HepG2 (cell line): ENCODE results near the gene HSD17B8. TPM values are rescaled to one million over a fixed set of nuclear protein-coding genes. Genes with fewer than 3 reads are reported as not detected.

Source experiments
- NCOA1 ChIP-seq: sonication (generic); formaldehyde crosslinking; IDR thresholded peaks from 2 replicates; pipeline ENCODE4 v1.9.0; 2021; ENCODE audit warnings: missing genetic modification reagents
- RAD51 ChIP-seq: fragments of 450-650 bp; IDR thresholded peaks from 2 replicates; pipeline ENCODE4 v1.6.1; 2016; ENCODE audit warnings: borderline replicate concordance
- RXRA ChIP-seq: sonication (generic); formaldehyde crosslinking; IDR thresholded peaks from 2 replicates; pipeline ENCODE4 v1.5.1; 2020; ENCODE audit warnings: missing genetic modification reagents
- SP2 ChIP-seq: sonication (generic); formaldehyde crosslinking; IDR thresholded peaks from 2 replicates; pipeline ENCODE4 v1.5.1; 2020; ENCODE audit warnings: mild to moderate bottlenecking, missing genetic modification reagents
- YY1 ChIP-seq: IDR thresholded peaks from 2 replicates; pipeline ENCODE4 v1.6.1; 2011; ENCODE audit warnings: low read length, low read depth, moderate library complexity, mild to moderate bottlenecking; ENCODE audit not compliant: insufficient read depth, insufficient replicate concordance
- ZBTB7A ChIP-seq: sonication (generic); formaldehyde crosslinking; IDR thresholded peaks from 2 replicates; pipeline ENCODE4 v1.8.0; 2022; ENCODE audit warnings: mild to moderate bottlenecking, missing genetic modification reagents
- ZBTB8A ChIP-seq: sonication (generic); formaldehyde crosslinking; IDR thresholded peaks from 2 replicates; pipeline ENCODE4 v1.4.0; 2020; ENCODE audit warnings: mild to moderate bottlenecking, low read depth, missing genetic modification reagents, borderline replicate concordance
- ZNF549 ChIP-seq: sonication (generic); formaldehyde crosslinking; IDR thresholded peaks from 2 replicates; pipeline ENCODE4 v1.5.0; 2020; ENCODE audit warnings: missing genetic modification reagents
- ZNF724P ChIP-seq: sonication (generic); formaldehyde crosslinking; IDR thresholded peaks from 2 replicates; pipeline ENCODE4 v1.8.0; 2022; ENCODE audit warnings: missing genetic modification reagents, borderline replicate concordance
- ZNF773 ChIP-seq: sonication (generic); formaldehyde crosslinking; IDR thresholded peaks from 2 replicates; pipeline ENCODE4 v1.4.0; 2020; ENCODE audit warnings: missing genetic modification reagents, borderline replicate concordance
- polyA plus RNA-seq, 8 experiments: library from polyadenylated mRNA; depleted of rRNA in 3 of 8; stranded (reverse) in 7 of 8; unstranded in 1 of 8; fragments of >200 nt; fragmentation: Illumina TruSeq in 4 of 8; extraction: Trizol in 4 of 8; gene quantifications; 2 replicates each; pipeline versions ENCODE4 v1.2.1 to v1.2.3, GENCODE V29; 2011 to 2016; ENCODE audit warnings: low read depth in 4 of 8, missing spikeins in 1 of 8, mixed read lengths in 1 of 8; ENCODE audit not compliant: insufficient read depth in 1 of 8
- total RNA-seq, 5 experiments: library from RNA; depleted of rRNA; stranded (reverse); fragments of >200 nt; fragmentation: Illumina TruSeq; extraction: Trizol; gene quantifications; 2 replicates each; pipeline ENCODE4 v1.2.3, GENCODE V29; 2016; ENCODE audit warnings: low read depth in 1 of 5
- TF ChIP-seq, protein P1 (sequence below): sonication (generic); formaldehyde crosslinking; IDR thresholded peaks from 2 replicates; pipeline ENCODE4 v1.9.0; 2021; ENCODE audit warnings: missing genetic modification reagents, borderline replicate concordance
- TF ChIP-seq, protein P2 (sequence below), 2 experiments: sonication (generic) in 1 of 2; formaldehyde crosslinking in 1 of 2; IDR thresholded peaks; 2 replicates each; pipeline versions ENCODE4 v1.5.1 to v1.6.1; 2011 to 2020; ENCODE audit warnings: borderline replicate concordance in 1 of 2, low read depth in 1 of 2, low read length in 1 of 2, mild to moderate bottlenecking in 1 of 2, missing genetic modification reagents in 1 of 2, moderate library complexity in 1 of 2
- TF ChIP-seq, protein P3 (sequence below): sonication (generic); formaldehyde crosslinking; IDR thresholded peaks from 2 replicates; pipeline ENCODE4 v1.4.0; 2020; ENCODE audit warnings: missing genetic modification reagents, borderline replicate concordance
- TF ChIP-seq, protein P4 (sequence below): sonication (generic); formaldehyde crosslinking; IDR thresholded peaks from 2 replicates; pipeline ENCODE4 v1.5.0; 2020; ENCODE audit warnings: missing genetic modification reagents

The HSD17B8 gene
- total and polyA plus RNA-seq, 2 of the 13 experiments (the other 11 are each of a cell fraction or from before 2014, with no cell fraction given): 12.6 to 20.1 TPM

DNA sequence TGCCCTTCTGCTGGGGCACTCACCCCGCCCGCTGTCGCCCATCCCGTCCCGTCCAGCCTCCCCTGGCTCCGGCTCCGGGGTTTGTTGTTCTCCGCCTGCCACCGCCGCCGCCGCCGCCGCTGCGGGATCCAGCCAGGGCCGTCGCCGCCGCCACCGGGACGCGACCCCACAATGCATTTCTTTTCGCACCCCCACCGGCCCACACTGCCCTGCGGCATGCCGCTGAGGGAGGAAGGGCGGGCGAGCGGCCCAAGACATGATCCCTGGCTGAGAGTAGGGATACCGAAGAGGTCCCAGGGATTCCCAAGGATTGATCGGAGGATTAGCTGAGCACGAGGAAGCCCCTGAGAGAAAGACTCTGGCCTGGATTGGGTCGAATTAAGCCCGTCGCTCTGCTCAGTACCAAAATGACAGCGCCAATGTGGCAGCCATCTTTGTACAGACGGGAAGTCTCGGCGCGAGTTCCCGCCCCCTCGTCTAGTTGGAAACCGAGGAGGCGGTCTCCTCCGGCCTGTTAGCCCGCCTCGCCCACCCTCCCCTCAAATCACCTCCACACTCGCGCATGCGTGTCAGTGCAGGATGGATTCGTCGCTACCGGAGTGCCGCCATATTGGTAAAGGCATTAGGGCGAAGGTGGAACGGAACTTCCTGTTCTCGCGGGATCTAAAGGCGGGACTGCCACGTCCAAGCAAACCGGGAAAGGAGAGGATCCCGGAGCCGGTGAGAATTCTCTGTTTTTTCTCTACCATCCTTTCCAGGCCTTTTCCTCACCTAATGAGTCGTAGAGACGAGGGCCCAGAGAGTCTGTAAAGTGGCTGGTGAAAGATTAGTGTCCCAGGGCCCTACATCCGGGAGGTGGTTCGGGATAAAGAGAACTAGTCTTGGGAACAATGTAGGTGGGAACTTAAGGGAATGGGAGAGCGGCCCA is 4.0 kb upstream of the HSD17B8 start, which contains the start of the genes RXRB and SLC39A7 (continued):
- TF ChIP-seq, protein P1, sequence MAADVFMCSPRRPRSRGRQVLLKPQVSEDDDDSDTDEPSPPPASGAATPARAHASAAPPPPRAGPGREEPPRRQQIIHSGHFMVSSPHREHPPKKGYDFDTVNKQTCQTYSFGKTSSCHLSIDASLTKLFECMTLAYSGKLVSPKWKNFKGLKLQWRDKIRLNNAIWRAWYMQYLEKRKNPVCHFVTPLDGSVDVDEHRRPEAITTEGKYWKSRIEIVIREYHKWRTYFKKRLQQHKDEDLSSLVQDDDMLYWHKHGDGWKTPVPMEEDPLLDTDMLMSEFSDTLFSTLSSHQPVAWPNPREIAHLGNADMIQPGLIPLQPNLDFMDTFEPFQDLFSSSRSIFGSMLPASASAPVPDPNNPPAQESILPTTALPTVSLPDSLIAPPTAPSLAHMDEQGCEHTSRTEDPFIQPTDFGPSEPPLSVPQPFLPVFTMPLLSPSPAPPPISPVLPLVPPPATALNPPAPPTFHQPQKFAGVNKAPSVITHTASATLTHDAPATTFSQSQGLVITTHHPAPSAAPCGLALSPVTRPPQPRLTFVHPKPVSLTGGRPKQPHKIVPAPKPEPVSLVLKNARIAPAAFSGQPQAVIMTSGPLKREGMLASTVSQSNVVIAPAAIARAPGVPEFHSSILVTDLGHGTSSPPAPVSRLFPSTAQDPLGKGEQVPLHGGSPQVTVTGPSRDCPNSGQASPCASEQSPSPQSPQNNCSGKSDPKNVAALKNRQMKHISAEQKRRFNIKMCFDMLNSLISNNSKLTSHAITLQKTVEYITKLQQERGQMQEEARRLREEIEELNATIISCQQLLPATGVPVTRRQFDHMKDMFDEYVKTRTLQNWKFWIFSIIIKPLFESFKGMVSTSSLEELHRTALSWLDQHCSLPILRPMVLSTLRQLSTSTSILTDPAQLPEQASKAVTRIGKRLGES: 0 out of 2 replicates have a peak, but pooled peaks have one; percentile 63
- TF ChIP-seq ZNF549 (0 out of 2 replicates have a peak, but pooled peaks have one; percentile 40), SP2 (CRISPR knock-in tag) (peak; percentile 76), RXRA (CRISPR knock-in tag) (peak; percentile 90), ZBTB8A (CRISPR knock-in tag) (no peak), ZNF773 (CRISPR knock-in tag) (peak; percentile 72; the same call in 1 of the 2 replicates), YY1 (peak; percentile 99), ZNF724P (CRISPR knock-in tag) (0 out of 2 replicates have a peak, but pooled peaks have one; percentile 63), RAD51 (no peak), ZBTB7A (CRISPR knock-in tag) (peak; percentile 34; the same call in 1 of the 2 replicates), NCOA1 (CRISPR knock-in tag) (peak; percentile 78; the same call in 1 of the 2 replicates)
- TF ChIP-seq, protein P2, sequence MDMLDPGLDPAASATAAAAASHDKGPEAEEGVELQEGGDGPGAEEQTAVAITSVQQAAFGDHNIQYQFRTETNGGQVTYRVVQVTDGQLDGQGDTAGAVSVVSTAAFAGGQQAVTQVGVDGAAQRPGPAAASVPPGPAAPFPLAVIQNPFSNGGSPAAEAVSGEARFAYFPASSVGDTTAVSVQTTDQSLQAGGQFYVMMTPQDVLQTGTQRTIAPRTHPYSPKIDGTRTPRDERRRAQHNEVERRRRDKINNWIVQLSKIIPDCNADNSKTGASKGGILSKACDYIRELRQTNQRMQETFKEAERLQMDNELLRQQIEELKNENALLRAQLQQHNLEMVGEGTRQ (IDR thresholded peaks at IDR 0.05; ENCODE audit: low read depth, low read length): 0 out of 2 replicates have a peak, but pooled peaks have one; percentile 20
- TF ChIP-seq, protein P2 (CRISPR knock-in tag; IDR thresholded peaks at IDR 0.05; ENCODE audit: borderline replicate concordance): peak; percentile 36; the same call in 1 of the 2 replicates
- TF ChIP-seq, protein P3, sequence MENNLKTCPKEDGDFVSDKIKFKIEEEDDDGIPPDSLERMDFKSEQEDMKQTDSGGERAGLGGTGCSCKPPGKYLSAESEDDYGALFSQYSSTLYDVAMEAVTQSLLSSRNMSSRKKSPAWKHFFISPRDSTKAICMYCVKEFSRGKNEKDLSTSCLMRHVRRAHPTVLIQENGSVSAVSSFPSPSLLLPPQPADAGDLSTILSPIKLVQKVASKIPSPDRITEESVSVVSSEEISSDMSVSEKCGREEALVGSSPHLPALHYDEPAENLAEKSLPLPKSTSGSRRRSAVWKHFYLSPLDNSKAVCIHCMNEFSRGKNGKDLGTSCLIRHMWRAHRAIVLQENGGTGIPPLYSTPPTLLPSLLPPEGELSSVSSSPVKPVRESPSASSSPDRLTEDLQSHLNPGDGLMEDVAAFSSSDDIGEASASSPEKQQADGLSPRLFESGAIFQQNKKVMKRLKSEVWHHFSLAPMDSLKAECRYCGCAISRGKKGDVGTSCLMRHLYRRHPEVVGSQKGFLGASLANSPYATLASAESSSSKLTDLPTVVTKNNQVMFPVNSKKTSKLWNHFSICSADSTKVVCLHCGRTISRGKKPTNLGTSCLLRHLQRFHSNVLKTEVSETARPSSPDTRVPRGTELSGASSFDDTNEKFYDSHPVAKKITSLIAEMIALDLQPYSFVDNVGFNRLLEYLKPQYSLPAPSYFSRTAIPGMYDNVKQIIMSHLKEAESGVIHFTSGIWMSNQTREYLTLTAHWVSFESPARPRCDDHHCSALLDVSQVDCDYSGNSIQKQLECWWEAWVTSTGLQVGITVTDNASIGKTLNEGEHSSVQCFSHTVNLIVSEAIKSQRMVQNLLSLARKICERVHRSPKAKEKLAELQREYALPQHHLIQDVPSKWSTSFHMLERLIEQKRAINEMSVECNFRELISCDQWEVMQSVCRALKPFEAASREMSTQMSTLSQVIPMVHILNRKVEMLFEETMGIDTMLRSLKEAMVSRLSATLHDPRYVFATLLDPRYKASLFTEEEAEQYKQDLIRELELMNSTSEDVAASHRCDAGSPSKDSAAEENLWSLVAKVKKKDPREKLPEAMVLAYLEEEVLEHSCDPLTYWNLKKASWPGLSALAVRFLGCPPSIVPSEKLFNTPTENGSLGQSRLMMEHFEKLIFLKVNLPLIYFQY: peak; percentile 56; the same call in 1 of the 2 replicates
- TF ChIP-seq, protein P4, sequence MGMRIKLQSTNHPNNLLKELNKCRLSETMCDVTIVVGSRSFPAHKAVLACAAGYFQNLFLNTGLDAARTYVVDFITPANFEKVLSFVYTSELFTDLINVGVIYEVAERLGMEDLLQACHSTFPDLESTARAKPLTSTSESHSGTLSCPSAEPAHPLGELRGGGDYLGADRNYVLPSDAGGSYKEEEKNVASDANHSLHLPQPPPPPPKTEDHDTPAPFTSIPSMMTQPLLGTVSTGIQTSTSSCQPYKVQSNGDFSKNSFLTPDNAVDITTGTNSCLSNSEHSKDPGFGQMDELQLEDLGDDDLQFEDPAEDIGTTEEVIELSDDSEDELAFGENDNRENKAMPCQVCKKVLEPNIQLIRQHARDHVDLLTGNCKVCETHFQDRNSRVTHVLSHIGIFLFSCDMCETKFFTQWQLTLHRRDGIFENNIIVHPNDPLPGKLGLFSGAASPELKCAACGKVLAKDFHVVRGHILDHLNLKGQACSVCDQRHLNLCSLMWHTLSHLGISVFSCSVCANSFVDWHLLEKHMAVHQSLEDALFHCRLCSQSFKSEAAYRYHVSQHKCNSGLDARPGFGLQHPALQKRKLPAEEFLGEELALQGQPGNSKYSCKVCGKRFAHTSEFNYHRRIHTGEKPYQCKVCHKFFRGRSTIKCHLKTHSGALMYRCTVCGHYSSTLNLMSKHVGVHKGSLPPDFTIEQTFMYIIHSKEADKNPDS (CRISPR knock-in tag): no peak; the same call in 1 of the 2 replicates
